ENCODE data around the gene LTBR. TPM values are rescaled to one million over a fixed set of nuclear protein-coding genes. Genes with fewer than 3 reads are reported as not detected.

LTBR gene
- polyA plus RNA-seq, 2 of the 4 experiments (the other 2 are of a cell fraction): 57.3 to 110 TPM

DNA sequence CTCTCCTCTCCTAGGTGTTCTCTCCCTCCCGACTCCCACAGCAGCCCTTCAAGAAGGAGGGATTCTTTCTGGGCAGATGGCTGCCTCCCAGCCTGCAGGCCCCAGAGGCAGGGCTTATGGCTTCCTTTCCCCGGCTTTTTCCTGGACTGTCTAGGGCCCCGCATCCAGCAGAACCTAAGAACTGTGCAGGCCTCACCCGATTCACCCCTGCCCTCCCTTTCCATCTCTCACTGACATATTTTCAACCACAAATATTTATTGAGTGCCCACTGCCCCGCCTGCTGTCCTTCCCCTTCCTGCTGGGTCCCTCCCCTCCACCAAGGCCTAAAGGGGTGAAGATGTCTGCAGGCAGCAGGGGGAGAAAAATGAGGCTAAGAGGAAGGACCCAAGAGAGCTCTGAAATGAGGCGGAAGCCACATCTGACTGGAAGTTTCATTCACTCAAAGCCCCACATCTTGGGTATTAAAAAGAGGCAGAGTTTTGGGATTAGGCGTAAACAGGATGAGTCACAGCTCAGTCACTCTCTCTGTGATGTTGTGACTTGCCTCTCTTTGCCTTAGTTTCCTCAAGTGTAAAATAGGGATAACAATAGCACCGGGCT, 11.5 kb upstream of the LTBR start:
- peak; percentile 31; the same call in 1 of the 2 replicates for TF ChIP-seq TP53 (CRISPR knock-in tag; IDR thresholded peaks at IDR 0.05)
- peak; percentile 91 for TF ChIP-seq ZNF302 (CRISPR knock-in tag; IDR thresholded peaks at IDR 0.05)
- TF ChIP-seq FOSB (CRISPR knock-in tag; IDR thresholded peaks at IDR 0.05): peak; percentile 56; the same call in 1 of the 2 replicates
- TF ChIP-seq EHF (CRISPR knock-in tag; IDR thresholded peaks at IDR 0.05): peak; percentile 50
- TF ChIP-seq GATA3 (IDR thresholded peaks at IDR 0.05; ENCODE audit: borderline replicate concordance): peak; percentile 35; the same call in 1 of the 2 replicates
- TF ChIP-seq, protein P1, sequence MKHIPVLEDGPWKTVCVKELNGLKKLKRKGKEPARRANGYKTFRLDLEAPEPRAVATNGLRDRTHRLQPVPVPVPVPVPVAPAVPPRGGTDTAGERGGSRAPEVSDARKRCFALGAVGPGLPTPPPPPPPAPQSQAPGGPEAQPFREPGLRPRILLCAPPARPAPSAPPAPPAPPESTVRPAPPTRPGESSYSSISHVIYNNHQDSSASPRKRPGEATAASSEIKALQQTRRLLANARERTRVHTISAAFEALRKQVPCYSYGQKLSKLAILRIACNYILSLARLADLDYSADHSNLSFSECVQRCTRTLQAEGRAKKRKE (CRISPR knock-in tag; IDR thresholded peaks at IDR 0.05; ENCODE audit: low read depth): peak; percentile 74; the same call in 1 of the 2 replicates
- 0 out of 2 replicates have a peak, but pooled peaks have one; percentile 56 for TF ChIP-seq ZSCAN20 (CRISPR knock-in tag; IDR thresholded peaks at IDR 0.05)
- TF ChIP-seq MYC (IDR thresholded peaks at IDR 0.05; ENCODE audit: borderline replicate concordance, low read length): no peak
- TF ChIP-seq POLR2A (IDR thresholded peaks at IDR 0.05; ENCODE audit: low read length): no peak
- TF ChIP-seq FOSL2 (IDR thresholded peaks at IDR 0.05): peak; percentile 56
- peak; percentile 92 for TF ChIP-seq FOSL2 (CRISPR knock-in tag; IDR thresholded peaks at IDR 0.05)
- TF ChIP-seq NFE2L2 (conservative IDR thresholded peaks at IDR 0.05; ENCODE audit: low read length): no peak
- no peak for TF ChIP-seq NPAS2 (CRISPR knock-in tag; IDR thresholded peaks at IDR 0.05; ENCODE audit: borderline replicate concordance)
- TF ChIP-seq FOXS1 (CRISPR knock-in tag; IDR thresholded peaks at IDR 0.05): 0 out of 2 replicates have a peak, but pooled peaks have one; percentile 21
- TF ChIP-seq HEYL (CRISPR knock-in tag; IDR thresholded peaks at IDR 0.05): peak; percentile 89
- TF ChIP-seq JUN (IDR thresholded peaks at IDR 0.05): peak; percentile 55 to 83; a peak in 4 of 5 replicates
- TF ChIP-seq EP300 (IDR thresholded peaks at IDR 0.05): peak in 1 of 2 experiments; percentile 31; a peak in 1 of 5 replicates
- TF ChIP-seq, protein P2, sequence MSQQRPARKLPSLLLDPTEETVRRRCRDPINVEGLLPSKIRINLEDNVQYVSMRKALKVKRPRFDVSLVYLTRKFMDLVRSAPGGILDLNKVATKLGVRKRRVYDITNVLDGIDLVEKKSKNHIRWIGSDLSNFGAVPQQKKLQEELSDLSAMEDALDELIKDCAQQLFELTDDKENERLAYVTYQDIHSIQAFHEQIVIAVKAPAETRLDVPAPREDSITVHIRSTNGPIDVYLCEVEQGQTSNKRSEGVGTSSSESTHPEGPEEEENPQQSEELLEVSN (IDR thresholded peaks at IDR 0.05; ENCODE audit: borderline replicate concordance, low read depth): peak; percentile 50; the same call in 1 of the 2 replicates
- peak; percentile 50; the same call in 1 of the 2 replicates for TF ChIP-seq HOXB13 (CRISPR knock-in tag; IDR thresholded peaks at IDR 0.05; ENCODE audit: low read depth)
- TF ChIP-seq RARB (CRISPR knock-in tag; IDR thresholded peaks at IDR 0.05): 0 out of 2 replicates have a peak, but pooled peaks have one; percentile 53
- TF ChIP-seq, protein P3, sequence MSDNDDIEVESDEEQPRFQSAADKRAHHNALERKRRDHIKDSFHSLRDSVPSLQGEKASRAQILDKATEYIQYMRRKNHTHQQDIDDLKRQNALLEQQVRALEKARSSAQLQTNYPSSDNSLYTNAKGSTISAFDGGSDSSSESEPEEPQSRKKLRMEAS (IDR thresholded peaks at IDR 0.05): peak; percentile 48; the same call in 1 of the 2 replicates
- TF ChIP-seq JUNB (IDR thresholded peaks at IDR 0.05): peak; percentile 74
- Histone ChIP-seq H3K4me2 (peak overlapping the region; percentile 80), H3K27ac (peak overlapping the region; percentile 97 to 99), H3K9me3 (no peaks in the 10 kb centered on the region), H3K4me1 (peaks cover 96% of the 10 kb centered on the region), H3K4me3 (no peak overlapping the region; the same call in 2 of the 3 replicates)
- FAIRE-seq (peak; percentile 92), ATAC-seq (peak; percentile 48 to 57), DNase-seq (ENCODE audit: low read depth in 1 of 2, low spot score in 1 of 2) (peak; percentile 81 to 94)
- POLR2A ChIA-PET: interaction anchor here (1.0 to 7.4 kb wide), 6 partner anchors 9 to 98 kb away, joined by 6 to 141 read pairs (median 17); partner anchors contain the start of genes LTBR, TNFRSF1A and VAMP1
- CTCF ChIA-PET: interaction anchor here (0.7 to 24.7 kb wide), 8 partner anchors 8 to 96 kb away, joined by 3 to 705 read pairs (median 4); partner anchors contain the start of genes LTBR and TNFRSF1A
- 2% methylated on average over 8 of the region's 8 CpGs for whole genome bisulfite sequencing (ENCODE audit: missing lambda C conversion rate)

DNA sequence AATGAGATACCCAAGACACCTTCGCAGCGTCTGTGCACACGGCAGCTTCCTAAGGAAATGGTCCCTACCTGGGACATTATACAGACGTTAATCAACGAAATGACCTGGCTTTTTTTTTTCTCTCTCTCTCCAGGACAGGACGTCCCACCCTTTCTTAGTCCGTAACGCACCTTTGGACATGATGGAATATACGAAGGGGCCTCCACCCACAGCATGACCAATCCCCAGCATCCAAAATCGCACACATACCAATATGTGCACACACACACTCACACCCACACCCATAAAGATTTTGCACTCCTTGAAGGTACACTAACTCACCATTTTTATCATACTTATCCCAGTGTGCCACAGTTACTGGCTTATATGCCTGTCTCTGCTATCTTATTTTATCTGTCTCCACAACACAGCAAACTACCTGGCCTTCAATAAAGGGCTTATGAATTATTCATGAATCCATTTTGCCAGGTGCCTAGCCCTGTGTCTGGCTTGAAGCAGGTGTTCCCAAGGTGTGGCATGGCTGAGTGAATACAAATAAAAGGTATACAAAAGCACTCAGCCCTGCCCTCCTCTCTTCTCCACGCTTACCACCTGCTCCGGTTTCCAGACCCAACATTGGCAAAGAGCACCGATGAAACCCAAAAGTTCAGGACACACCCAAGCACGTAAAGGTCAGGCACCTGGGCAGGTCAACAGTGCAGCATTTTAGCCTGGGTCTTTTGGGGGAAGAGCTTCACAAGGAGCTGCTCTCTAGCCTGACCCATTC, 10.8 kb upstream of the LTBR start:
- no peak for FAIRE-seq
- ATAC-seq: no peak

More for the DNA sequence above, 10.8 kb upstream of the LTBR start:
- H3K9me3 ChIP-seq: no peaks in the 10 kb centered on the region
- no peak for DNase-seq (ENCODE audit: low read depth in 1 of 2, low spot score in 1 of 2)
- peaks cover 96% of the 10 kb centered on the region for H3K4me1 ChIP-seq
- CTCF ChIA-PET: interaction anchor here (0.7 to 24.7 kb wide), 8 partner anchors 10 to 95 kb away, joined by 4 to 705 read pairs (median 6); partner anchors contain the start of genes LTBR and TNFRSF1A
- H3K27ac ChIP-seq: peak overlapping the region; percentile 97 to 99
- no peak overlapping the region for H3K4me3 ChIP-seq
- TF ChIP-seq CHD2 (IDR thresholded peaks at IDR 0.05; ENCODE audit: low read length, partially characterized antibody): no peak
- TF ChIP-seq, protein P3 (IDR thresholded peaks at IDR 0.05): 0 out of 2 replicates have a peak, but pooled peaks have one; percentile 8
- POLR2A ChIA-PET: interaction anchor here (0.8 to 7.4 kb wide), 7 partner anchors 10 to 97 kb away, joined by 3 to 141 read pairs (median 17); partner anchors contain the start of genes LTBR, TNFRSF1A and VAMP1
- H3K4me2 ChIP-seq: peak overlapping the region; percentile 80
- WGBS (ENCODE audit: missing lambda C conversion rate): 17% methylated on average over 14 of the region's 14 CpGs

Data from A549 (cell line).